Activated CD8-positive, alpha-beta T cell treated with anti-CD3 and anti-CD28 coated beads for 36 hours (primary cell): Measurements from ENCODE around the gene LURAP1L. TPM values are rescaled to one million over a fixed set of nuclear protein-coding genes. Genes with fewer than 3 reads are reported as not detected.

ENCODE experiments used
- ATAC-seq: fragments of 200-7000 bp; cut with Tn5 transposase; one replicate; pipeline ENCODE4 v1.10.0; 2021; ENCODE audit warnings: mild to moderate bottlenecking, moderate library complexity
- CTCF ChIA-PET: fragments of 350-600 bp; sonication (Branson Sonifier 250); formaldehyde crosslinking; loops from one replicate; lab custom pipeline; 2021; ENCODE audit warnings: antibody characterized with exemption; lab: Charles Lee
- POLR2A ChIA-PET: fragments of 350-600 bp; sonication (Branson Sonifier 250); formaldehyde crosslinking; loops from one replicate; lab custom pipeline; 2021; ENCODE audit warnings: antibody characterized with exemption; lab: Charles Lee
- DNase-seq: peaks from one replicate; pipeline ENCODE4 v3.0.0-alpha.2; 2020
- H3K27ac Mint-ChIP-seq: one replicate; pipeline ENCODE4 v1.8.0; 2021; ENCODE audit warnings: mild to moderate bottlenecking, mixed read lengths
- H3K27me3 Mint-ChIP-seq: one replicate; pipeline ENCODE4 v1.8.0; 2021; ENCODE audit warnings: mixed read lengths
- H3K36me3 Mint-ChIP-seq: one replicate; pipeline ENCODE4 v1.8.0; 2021; ENCODE audit warnings: low read depth, mixed read lengths
- H3K4me1 Mint-ChIP-seq: one replicate; pipeline ENCODE4 v1.8.0; 2021; ENCODE audit warnings: low read depth, mixed read lengths
- H3K4me3 Mint-ChIP-seq: one replicate; pipeline ENCODE4 v1.8.0; 2021; ENCODE audit warnings: mild to moderate bottlenecking, moderate library complexity, mixed read lengths
- H3K9me3 Mint-ChIP-seq: one replicate; pipeline ENCODE4 v1.8.0; 2021; ENCODE audit warnings: mixed read lengths
- intact Hi-C: fragments of 100-400 bp; cut with micrococcal nuclease; formaldehyde crosslinking; loops from one replicate; pipeline ENCODE4 v1.10.0; 2022
- total RNA-seq, 2 experiments: library from RNA; stranded (reverse); gene quantifications; one replicate each; pipeline ENCODE4 v1.2.3, GENCODE V29; 2021
- TF ChIP-seq, protein P1 (sequence below): fragments of 200-600 bp; IDR thresholded peaks from one replicate; pipeline ENCODE4 v1.8.0; 2022; ENCODE audit warnings: antibody characterized with exemption, mild to moderate bottlenecking

Gene LURAP1L
- total RNA-seq, 2 experiments from 2014 or later = not detected

DNA sequence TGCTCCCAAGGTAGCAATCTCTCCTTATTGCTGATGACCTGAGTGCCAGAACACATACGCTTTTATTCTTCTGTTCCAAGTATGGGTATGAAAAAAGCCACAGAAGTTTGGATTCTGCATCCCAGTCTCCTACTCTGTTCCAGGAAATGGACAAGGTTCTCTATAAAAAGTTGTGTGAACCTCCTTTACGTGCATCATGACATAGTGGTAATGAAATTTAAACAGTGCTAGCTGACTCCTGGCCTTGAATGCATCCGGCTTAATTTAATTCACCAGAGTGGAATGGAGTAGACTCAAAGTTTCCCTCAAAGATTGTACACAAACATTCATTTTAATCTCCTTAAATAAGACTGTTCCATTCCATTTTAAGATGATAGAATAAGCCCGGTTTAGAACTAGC, 68.9 kb downstream of the LURAP1L start:
- Mint-ChIP-seq H3K9me3 (peaks cover 12% of the 10 kb centered on the region), H3K36me3 (no peaks in the 10 kb centered on the region), H3K4me1 (no peaks in the 10 kb centered on the region), H3K4me3 (no peak overlapping the region), H3K27ac (no peak overlapping the region), H3K27me3 (no peaks in the 10 kb centered on the region)
- ChIA-PET POLR2A (no interaction called here), CTCF (no interaction called here)
- no peak for ATAC-seq
- intact Hi-C loops = no loop called here
- no peak for DNase-seq
- TF ChIP-seq, protein P1, sequence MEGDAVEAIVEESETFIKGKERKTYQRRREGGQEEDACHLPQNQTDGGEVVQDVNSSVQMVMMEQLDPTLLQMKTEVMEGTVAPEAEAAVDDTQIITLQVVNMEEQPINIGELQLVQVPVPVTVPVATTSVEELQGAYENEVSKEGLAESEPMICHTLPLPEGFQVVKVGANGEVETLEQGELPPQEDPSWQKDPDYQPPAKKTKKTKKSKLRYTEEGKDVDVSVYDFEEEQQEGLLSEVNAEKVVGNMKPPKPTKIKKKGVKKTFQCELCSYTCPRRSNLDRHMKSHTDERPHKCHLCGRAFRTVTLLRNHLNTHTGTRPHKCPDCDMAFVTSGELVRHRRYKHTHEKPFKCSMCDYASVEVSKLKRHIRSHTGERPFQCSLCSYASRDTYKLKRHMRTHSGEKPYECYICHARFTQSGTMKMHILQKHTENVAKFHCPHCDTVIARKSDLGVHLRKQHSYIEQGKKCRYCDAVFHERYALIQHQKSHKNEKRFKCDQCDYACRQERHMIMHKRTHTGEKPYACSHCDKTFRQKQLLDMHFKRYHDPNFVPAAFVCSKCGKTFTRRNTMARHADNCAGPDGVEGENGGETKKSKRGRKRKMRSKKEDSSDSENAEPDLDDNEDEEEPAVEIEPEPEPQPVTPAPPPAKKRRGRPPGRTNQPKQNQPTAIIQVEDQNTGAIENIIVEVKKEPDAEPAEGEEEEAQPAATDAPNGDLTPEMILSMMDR = no peak

GRCh38 chr9:12846035-12846434, 71.2 kb downstream of the LURAP1L start:
- ChIA-PET POLR2A (no interaction called here), CTCF (no interaction called here)
- Mint-ChIP-seq H3K27me3 (no peaks in the 10 kb centered on the region), H3K27ac (no peak overlapping the region), H3K9me3 (peaks cover 12% of the 10 kb centered on the region), H3K36me3 (no peaks in the 10 kb centered on the region), H3K4me1 (no peaks in the 10 kb centered on the region), H3K4me3 (no peak overlapping the region)
- TF ChIP-seq, protein P1 = no peak
- ATAC-seq (no peak), DNase-seq (no peak)
- intact Hi-C loops = no loop called here

GRCh38 chr9:12847561-12847960, 72.7 kb downstream of the LURAP1L start:
- intact Hi-C loops = no loop called here
- Mint-ChIP-seq H3K9me3 (peaks cover 15% of the 10 kb centered on the region), H3K36me3 (no peaks in the 10 kb centered on the region), H3K4me3 (no peak overlapping the region), H3K27me3 (no peaks in the 10 kb centered on the region), H3K27ac (no peak overlapping the region), H3K4me1 (no peaks in the 10 kb centered on the region)
- no peak for DNase-seq
- POLR2A ChIA-PET = no interaction called here
- ATAC-seq = no peak
- CTCF ChIA-PET = no interaction called here
- TF ChIP-seq, protein P1 = no peak

- Mint-ChIP-seq H3K4me1 (no peaks in the 10 kb centered on the region), H3K27me3 (no peaks in the 10 kb centered on the region), H3K4me3 (no peak overlapping the region), H3K36me3 (no peaks in the 10 kb centered on the region), H3K9me3 (peaks cover 22% of the 10 kb centered on the region), H3K27ac (no peak overlapping the region)
- intact Hi-C loops = no loop called here
- DNase-seq = no peak
- POLR2A ChIA-PET = no interaction called here
- CTCF ChIA-PET = interaction anchor here (0.7 kb wide), 1 partner anchor 147 kb away, joined by 3 read pairs; no protein-coding TSS in a partner anchor
- no peak for ATAC-seq
- TF ChIP-seq, protein P1 = no peak
Observed at GRCh38 chr9:12849486-12850003, 74.7 kb downstream of the LURAP1L start.

- CTCF ChIA-PET = no interaction called here
Observed at GRCh38 chr9:12851341-12852090, 76.7 kb downstream of the LURAP1L start.

More at GRCh38 chr9:12851341-12852090, 76.7 kb downstream of the LURAP1L start:
- no peak for DNase-seq
- TF ChIP-seq, protein P1 = no peak
- Mint-ChIP-seq H3K27me3 (no peaks in the 10 kb centered on the region), H3K4me3 (no peak overlapping the region), H3K27ac (no peak overlapping the region), H3K4me1 (no peaks in the 10 kb centered on the region), H3K9me3 (peaks cover 23% of the 10 kb centered on the region), H3K36me3 (no peaks in the 10 kb centered on the region)
- POLR2A ChIA-PET = no interaction called here
- ATAC-seq = no peak
- intact Hi-C loops = no loop called here
